Measurements from ENCODE around the gene KMO.

GRCh38 chr1:241591736-241592135 is 59.6 kb downstream of the KMO start:
- TF ChIP-seq POLR2A (IDR thresholded peaks at IDR 0.05; ENCODE audit: low read depth, low read length) (no peak), EZH2 (IDR thresholded peaks at IDR 0.05; ENCODE audit: borderline replicate concordance, low read depth, low read length, severe bottlenecking) (no peak), MAX (IDR thresholded peaks at IDR 0.05; ENCODE audit: insufficient read depth, insufficient read length) (no peak), JUN (IDR thresholded peaks at IDR 0.05; ENCODE audit: borderline replicate concordance, insufficient read depth, insufficient read length, low read depth) (no peak), POLR2AphosphoS5 (IDR thresholded peaks at IDR 0.05; ENCODE audit: insufficient read depth, low read depth, low read length) (no peak), MYC (IDR thresholded peaks at IDR 0.05; ENCODE audit: low read depth, low read length) (no peak), FOS (IDR thresholded peaks at IDR 0.05; ENCODE audit: borderline replicate concordance, insufficient read depth, low read length) (no peak), GATA2 (IDR thresholded peaks at IDR 0.05; ENCODE audit: insufficient read depth, insufficient read length, low read depth, low read length) (no peak)
- TF ChIP-seq, protein P1, sequence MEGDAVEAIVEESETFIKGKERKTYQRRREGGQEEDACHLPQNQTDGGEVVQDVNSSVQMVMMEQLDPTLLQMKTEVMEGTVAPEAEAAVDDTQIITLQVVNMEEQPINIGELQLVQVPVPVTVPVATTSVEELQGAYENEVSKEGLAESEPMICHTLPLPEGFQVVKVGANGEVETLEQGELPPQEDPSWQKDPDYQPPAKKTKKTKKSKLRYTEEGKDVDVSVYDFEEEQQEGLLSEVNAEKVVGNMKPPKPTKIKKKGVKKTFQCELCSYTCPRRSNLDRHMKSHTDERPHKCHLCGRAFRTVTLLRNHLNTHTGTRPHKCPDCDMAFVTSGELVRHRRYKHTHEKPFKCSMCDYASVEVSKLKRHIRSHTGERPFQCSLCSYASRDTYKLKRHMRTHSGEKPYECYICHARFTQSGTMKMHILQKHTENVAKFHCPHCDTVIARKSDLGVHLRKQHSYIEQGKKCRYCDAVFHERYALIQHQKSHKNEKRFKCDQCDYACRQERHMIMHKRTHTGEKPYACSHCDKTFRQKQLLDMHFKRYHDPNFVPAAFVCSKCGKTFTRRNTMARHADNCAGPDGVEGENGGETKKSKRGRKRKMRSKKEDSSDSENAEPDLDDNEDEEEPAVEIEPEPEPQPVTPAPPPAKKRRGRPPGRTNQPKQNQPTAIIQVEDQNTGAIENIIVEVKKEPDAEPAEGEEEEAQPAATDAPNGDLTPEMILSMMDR (IDR thresholded peaks at IDR 0.05; ENCODE audit: extremely low read depth in 1 of 2, insufficient read depth in 1 of 2, low read depth in 1 of 2, low read length in 2 of 2): no peak

All from endothelial cell of umbilical vein (primary cell).